GM13977 (cell line): ENCODE data around the gene WDR36.

Source experiments
- DNase-seq: peaks from one replicate; pipeline ENCODE4 v3.0.0; 2012; ENCODE audit warnings: low spot score
- CTCF ChIP-seq: IDR thresholded peaks from 2 replicates; pipeline ENCODE4 v1.5.1; 2012; ENCODE audit warnings: mild to moderate bottlenecking, control low read depth; ENCODE audit not compliant: insufficient read depth; ENCODE audit errors: extremely low read depth, missing control alignments
- in situ Hi-C: fragments of 300-500 bp; cut with MboI; formaldehyde crosslinking; loops from one replicate; pipeline ENCODE4 v1.12.0; 2022; ENCODE audit warnings: low sequenced_read_pairs, low pct_unique_long_range_greater_than_20kb, mixed read lengths, inconsistent platforms; ENCODE audit not compliant: unreplicated experiment

The WDR36 gene

GRCh38 chr5:111163000-111163399 is 70.9 kb downstream of the WDR36 start:
- in situ Hi-C loops = loop anchor here (10.0 to 25.0 kb wide), 3 partner anchors 122 to 974 kb away; no protein-coding TSS in a partner anchor
- no peak for DNase-seq
- TF ChIP-seq CTCF = no peak

GRCh38 chr5:111165058-111165457 is 72.9 kb downstream of the WDR36 start:
- no peak for DNase-seq
- in situ Hi-C loops = loop anchor here (10.0 to 25.0 kb wide), 3 partner anchors 120 to 972 kb away; no protein-coding TSS in a partner anchor

GRCh38 chr5:111167551-111167950 is 75.4 kb downstream of the WDR36 start:
- TF ChIP-seq CTCF = no peak
- DNase-seq = no peak
- in situ Hi-C loops = loop anchor here (10.0 to 25.0 kb wide), 3 partner anchors 117 to 970 kb away; no protein-coding TSS in a partner anchor

More at GRCh38 chr5:111165058-111165457, 72.9 kb downstream of the WDR36 start:
- no peak for TF ChIP-seq CTCF

- DNase-seq = no peak
- in situ Hi-C loops = loop anchor here (10.0 to 25.0 kb wide), 3 partner anchors 116 to 969 kb away; no protein-coding TSS in a partner anchor
- TF ChIP-seq CTCF = no peak
Observed at GRCh38 chr5:111168608-111169007, 76.5 kb downstream of the WDR36 start.

- DNase-seq = no peak
- in situ Hi-C loops = loop anchor here (10.0 to 25.0 kb wide), 3 partner anchors 116 to 968 kb away; no protein-coding TSS in a partner anchor
- no peak for TF ChIP-seq CTCF
Observed at GRCh38 chr5:111169269-111169668, 77.1 kb downstream of the WDR36 start.

- TF ChIP-seq CTCF = no peak
- in situ Hi-C loops = loop anchor here (25.0 kb wide), 2 partner anchors 292 to 967 kb away; no protein-coding TSS in a partner anchor
- DNase-seq = no peak
Observed at GRCh38 chr5:111170279-111170678, 78.1 kb downstream of the WDR36 start.
